Smooth muscle cell (in vitro differentiated cells): ENCODE data around the gene FAM107B. TPM values are rescaled to one million over a fixed set of nuclear protein-coding genes. Genes with fewer than 3 reads are reported as not detected.

Experiments
- DNase-seq: peaks from one replicate; lab custom pipeline; 2025; ENCODE audit not compliant: unreplicated experiment; lab: John Stamatoyannopoulos, UW
- H2AFZ ChIP-seq: fragments of 200-600 bp; sonication (generic); 2 replicates; pipeline ENCODE4 v1.6.0; 2016; ENCODE audit warnings: antibody characterized with exemption, low read depth, mild to moderate bottlenecking
- H3F3A ChIP-seq: fragments of 200-600 bp; sonication (generic); 2 replicates; pipeline ENCODE4 v1.6.0; 2017; ENCODE audit warnings: antibody characterized with exemption, low read depth
- H3K27ac ChIP-seq: fragments of 200-600 bp; sonication (generic); 2 replicates; pipeline ENCODE4 v1.5.1; 2016; ENCODE audit warnings: low read depth, mild to moderate bottlenecking
- H3K27me3 ChIP-seq: fragments of 200-600 bp; sonication (generic); 2 replicates; pipeline ENCODE4 v1.6.1; 2016; ENCODE audit warnings: low read depth, mild to moderate bottlenecking
- H3K36me3 ChIP-seq: fragments of 200-600 bp; sonication (generic); 2 replicates; pipeline ENCODE4 v1.5.1; 2016; ENCODE audit warnings: low read depth
- H3K4me1 ChIP-seq: fragments of 200-600 bp; sonication (generic); 2 replicates; pipeline ENCODE4 v1.5.1; 2016; ENCODE audit warnings: low read depth
- H3K4me2 ChIP-seq: fragments of 200-600 bp; sonication (generic); 2 replicates; pipeline ENCODE4 v1.6.0; 2016; ENCODE audit warnings: mild to moderate bottlenecking
- H3K4me3 ChIP-seq: fragments of 200-600 bp; sonication (generic); 2 replicates; pipeline ENCODE4 v1.5.1; 2016; ENCODE audit warnings: mild to moderate bottlenecking
- H3K79me2 ChIP-seq: fragments of 200-600 bp; sonication (generic); 2 replicates; pipeline ENCODE4 v1.6.0; 2016; ENCODE audit warnings: low read depth, mild to moderate bottlenecking
- H3K9ac ChIP-seq: fragments of 200-600 bp; sonication (generic); 2 replicates; pipeline ENCODE4 v1.6.0; 2016; ENCODE audit warnings: low read depth
- H3K9me3 ChIP-seq: fragments of 200-600 bp; sonication (generic); replicated peaks from 2 replicates; pipeline ENCODE4 v1.5.1; 2016; ENCODE audit warnings: low read depth
- H4K20me1 ChIP-seq: fragments of 200-600 bp; sonication (generic); 2 replicates; pipeline ENCODE4 v1.6.0; 2016; ENCODE audit warnings: low read depth
- CTCF ChIP-seq: fragments of 200-600 bp; sonication (generic); IDR thresholded peaks from 2 replicates; pipeline ENCODE4 v1.5.1; 2017; ENCODE audit warnings: borderline replicate concordance, mild to moderate bottlenecking, antibody characterized with exemption; ENCODE audit not compliant: insufficient read depth, poor library complexity, severe bottlenecking
- WGBS: methylation state at CpG from one replicate; pipeline ENCODE4 v1.1.7; 2016; ENCODE audit warnings: low lambda C conversion rate; 5-methylcytosine and 5-hydroxymethylcytosine counted together
- polyA plus RNA-seq: library from polyadenylated mRNA; unstranded; fragments of >200 nt; fragmentation: Nextera tagmentation; extraction: Ambion mirVana; gene quantifications from 2 replicates; pipeline ENCODE4 v1.2.1, GENCODE V29; 2016
- total RNA-seq: library from RNA; depleted of rRNA; stranded (reverse); fragments of >200 nt; gene quantifications from 2 replicates; pipeline ENCODE4 v1.2.3, GENCODE V29; 2014

Gene FAM107B
- total and polyA plus RNA-seq, 2 experiments from 2014 or later = 8.7 to 9.0 TPM

- H3K9ac ChIP-seq = peak overlapping the region; percentile 88
- WGBS = 2% methylated on average over 43 of the region's 94 CpGs
- no peaks in the 10 kb centered on the region for H3K9me3 ChIP-seq
- peaks cover 32% of the 10 kb centered on the region for H4K20me1 ChIP-seq
- peaks cover 15% of the 10 kb centered on the region for H3K4me1 ChIP-seq
- H3K4me3 ChIP-seq = peak overlapping the region; percentile 62
- TF ChIP-seq CTCF = no peak
- H3F3A ChIP-seq = no peaks in the 10 kb centered on the region
- no peaks in the 10 kb centered on the region for H3K36me3 ChIP-seq
- H3K27me3 ChIP-seq = no peaks in the 10 kb centered on the region
- peak overlapping the region; percentile 79 for H2AFZ ChIP-seq
- peak overlapping the region; percentile 92 for H3K27ac ChIP-seq
- peak overlapping the region; percentile 95 for H3K4me2 ChIP-seq
- H3K79me2 ChIP-seq = peaks cover 12% of the 10 kb centered on the region
- DNase-seq = peak; percentile 59
Measured at GRCh38 chr10:14604181-14605142, 170.2 kb downstream of the FAM107B start.

GRCh38 chr10:14603534-14604102 lies 171.1 kb downstream of the FAM107B start:
- peaks cover 12% of the 10 kb centered on the region for H3K79me2 ChIP-seq
- no peaks in the 10 kb centered on the region for H3F3A ChIP-seq
- peak overlapping the region; percentile 88 for H3K4me2 ChIP-seq
- H4K20me1 ChIP-seq = peaks cover 41% of the 10 kb centered on the region
- no peaks in the 10 kb centered on the region for H3K36me3 ChIP-seq
- peak overlapping the region; percentile 7 for H2AFZ ChIP-seq
- no peak for TF ChIP-seq CTCF
- H3K4me3 ChIP-seq = peak overlapping the region; percentile 62
- peaks cover 15% of the 10 kb centered on the region for H3K4me1 ChIP-seq
- no peaks in the 10 kb centered on the region for H3K27me3 ChIP-seq
- no peaks in the 10 kb centered on the region for H3K9me3 ChIP-seq
- 2% methylated on average over 29 of the region's 58 CpGs for WGBS
- no peak for DNase-seq
- peak overlapping the region; percentile 41 for H3K9ac ChIP-seq
- H3K27ac ChIP-seq = no peak overlapping the region

DNA sequence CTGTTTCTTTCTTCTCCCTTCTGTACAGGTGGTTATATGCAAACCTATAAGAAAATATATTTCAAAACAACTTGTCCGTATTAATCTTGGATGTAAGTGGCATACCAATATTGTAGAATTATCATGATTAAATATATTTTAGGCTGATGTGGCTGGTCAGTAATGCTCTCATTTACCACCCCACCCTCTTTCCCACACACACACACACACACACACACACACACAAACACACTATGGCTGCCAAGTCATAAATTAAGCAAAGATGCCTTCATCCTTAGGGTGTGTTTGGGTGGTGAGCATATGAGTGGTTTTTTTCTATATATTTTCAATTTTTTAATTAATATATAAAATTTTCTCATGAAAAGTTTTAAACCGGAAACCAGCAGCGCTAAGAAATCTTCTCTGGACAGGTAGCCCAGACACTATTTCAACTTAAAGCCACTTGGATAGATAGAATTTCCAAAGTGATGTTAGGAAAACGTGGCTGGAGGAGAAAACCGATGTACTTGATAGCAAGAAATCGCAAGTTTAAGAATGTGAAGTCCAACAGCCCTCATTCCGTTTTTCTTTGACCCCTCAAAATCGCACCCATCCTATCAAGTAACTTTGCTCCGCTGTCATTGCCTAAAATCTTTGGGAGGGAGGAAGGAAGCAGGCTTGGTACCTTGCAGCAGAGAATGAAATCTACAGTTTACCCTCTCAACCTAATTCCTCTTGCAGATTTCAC lies 171.7 kb downstream of the FAM107B start:
- Histone ChIP-seq H3K27me3 (no peaks in the 10 kb centered on the region), H3K9me3 (no peaks in the 10 kb centered on the region), H3K4me3 (peak overlapping the region; percentile 62), H3K27ac (peak overlapping the region; percentile 28), H3K9ac (peak overlapping the region; percentile 41), H4K20me1 (peaks cover 47% of the 10 kb centered on the region), H3K4me1 (peaks cover 15% of the 10 kb centered on the region), H3F3A (no peaks in the 10 kb centered on the region), H3K4me2 (peak overlapping the region; percentile 88), H3K36me3 (no peaks in the 10 kb centered on the region), H3K79me2 (peaks cover 12% of the 10 kb centered on the region), H2AFZ (peak overlapping the region; percentile 7)
- no peak for DNase-seq
- TF ChIP-seq CTCF = no peak
- 45% methylated on average over 9 of the region's 9 CpGs for WGBS
